ENCODE measurements around the gene MANSC1. TPM values are rescaled to one million over a fixed set of nuclear protein-coding genes. Genes with fewer than 3 reads are reported as not detected.

The MANSC1 gene
- total and polyA plus RNA-seq, 10 of the 15 experiments (the other 5 are each of a cell fraction or from before 2014, with no cell fraction given), result 0.02 to 0.23 (median 0.11) TPM; not detected in 2

GRCh38 chr12:12319451-12320183 is 30.4 kb downstream of the MANSC1 start:
- RAD21 ChIA-PET (ENCODE audit: unreplicated experiment), result interaction anchor here (1.6 kb wide), 1 partner anchor 237 kb away, joined by 5 read pairs; no protein-coding TSS in a partner anchor
- SMC1A ChIA-PET (ENCODE audit: uncharacterized antibody, unreplicated experiment), result no interaction called here
- H3K27me3 ChIP-seq (replicated peaks in 1 of 2; ENCODE audit: control insufficient read depth in 2 of 2, insufficient read depth in 2 of 2, low read length in 1 of 2), result no peaks in the 10 kb centered on the region
- FAIRE-seq (no peak), DNase-seq (ENCODE audit: low read depth, low spot score) (no peak), ATAC-seq (no peak)
- no peak overlapping the region for H3K4me3 ChIP-seq
- POLR2A ChIA-PET, result no interaction called here
- no TSS peak for BruUV-seq (replicated peaks)
- no peak overlapping the region for H3K4me2 ChIP-seq (ENCODE audit: control insufficient read depth, insufficient read depth)
- intact Hi-C loops (cut with micrococcal nuclease; ENCODE audit: unreplicated experiment), result loop anchor here (10.0 kb wide), 1 partner anchor 145 kb away; no protein-coding TSS in a partner anchor
- no peaks in the 10 kb centered on the region for H3K36me3 ChIP-seq (ENCODE audit: control insufficient read depth in 2 of 2, insufficient read depth in 2 of 2, low read length in 1 of 2)
- no peak overlapping the region for H2AFZ ChIP-seq (ENCODE audit: control insufficient read depth, low read depth, low read length)
- H3K9ac ChIP-seq (ENCODE audit: control insufficient read depth, insufficient read depth, low read length), result no peak overlapping the region
- no peaks in the 10 kb centered on the region for H3K79me2 ChIP-seq (ENCODE audit: control insufficient read depth, insufficient read depth, low read length)
- CTCF ChIA-PET, result interaction anchor here (0.6 to 1.7 kb wide), 3 partner anchors 9 to 417 kb away, joined by 3 to 10 read pairs (median 3); no protein-coding TSS in a partner anchor
- H4K20me1 ChIP-seq (ENCODE audit: control insufficient read depth, insufficient read depth), result no peaks in the 10 kb centered on the region
- H3K4me1 ChIP-seq (ENCODE audit: control insufficient read depth, insufficient read depth, low read length), result no peaks in the 10 kb centered on the region
- H3K9me3 ChIP-seq (replicated peaks; ENCODE audit: control insufficient read depth, insufficient read depth, low read length), result no peaks in the 10 kb centered on the region
- in situ Hi-C loops (cut with MboI), result loop anchor here (10.0 kb wide), 1 partner anchor 735 kb away; no protein-coding TSS in a partner anchor
- H3K27ac ChIP-seq (ENCODE audit: control insufficient read depth, insufficient read depth), result no peak overlapping the region
- WGBS (ENCODE audit: insufficient coverage, insufficient replicate concordance, low lambda C conversion rate, missing lambda C conversion rate), result 35% methylated on average over 9 of the region's 9 CpGs
- TF ChIP-seq TCF7 (IDR thresholded peaks at IDR 0.05; ENCODE audit: borderline replicate concordance) (no peak), ZNF24 (IDR thresholded peaks at IDR 0.05) (no peak), CEBPZ (IDR thresholded peaks at IDR 0.05; ENCODE audit: low read depth, low read length) (no peak), ETV6 (conservative IDR thresholded peaks at IDR 0.05 in 1 of 2, IDR thresholded peaks at IDR 0.05 in 1 of 2; ENCODE audit: borderline replicate concordance in 1 of 2, low read depth in 1 of 2) (no peak), IKZF2 (IDR thresholded peaks at IDR 0.05) (no peak), SMC3 (IDR thresholded peaks at IDR 0.05; ENCODE audit: borderline replicate concordance, low read length) (no peak), KAT2A (conservative IDR thresholded peaks at IDR 0.05; ENCODE audit: control insufficient read depth, low read depth, low read length) (no peak), NR2C2 (IDR thresholded peaks at IDR 0.05; ENCODE audit: borderline replicate concordance, control insufficient read depth, insufficient read length, low read depth) (no peak), ZNF217 (IDR thresholded peaks at IDR 0.05) (no peak), SIX5 (IDR thresholded peaks at IDR 0.05; ENCODE audit: low read depth, low read length, severe bottlenecking) (no peak), YBX1 (IDR thresholded peaks at IDR 0.05) (no peak), KLF5 (IDR thresholded peaks at IDR 0.05; ENCODE audit: partially characterized antibody) (no peak)
- TF ChIP-seq, protein P1, sequence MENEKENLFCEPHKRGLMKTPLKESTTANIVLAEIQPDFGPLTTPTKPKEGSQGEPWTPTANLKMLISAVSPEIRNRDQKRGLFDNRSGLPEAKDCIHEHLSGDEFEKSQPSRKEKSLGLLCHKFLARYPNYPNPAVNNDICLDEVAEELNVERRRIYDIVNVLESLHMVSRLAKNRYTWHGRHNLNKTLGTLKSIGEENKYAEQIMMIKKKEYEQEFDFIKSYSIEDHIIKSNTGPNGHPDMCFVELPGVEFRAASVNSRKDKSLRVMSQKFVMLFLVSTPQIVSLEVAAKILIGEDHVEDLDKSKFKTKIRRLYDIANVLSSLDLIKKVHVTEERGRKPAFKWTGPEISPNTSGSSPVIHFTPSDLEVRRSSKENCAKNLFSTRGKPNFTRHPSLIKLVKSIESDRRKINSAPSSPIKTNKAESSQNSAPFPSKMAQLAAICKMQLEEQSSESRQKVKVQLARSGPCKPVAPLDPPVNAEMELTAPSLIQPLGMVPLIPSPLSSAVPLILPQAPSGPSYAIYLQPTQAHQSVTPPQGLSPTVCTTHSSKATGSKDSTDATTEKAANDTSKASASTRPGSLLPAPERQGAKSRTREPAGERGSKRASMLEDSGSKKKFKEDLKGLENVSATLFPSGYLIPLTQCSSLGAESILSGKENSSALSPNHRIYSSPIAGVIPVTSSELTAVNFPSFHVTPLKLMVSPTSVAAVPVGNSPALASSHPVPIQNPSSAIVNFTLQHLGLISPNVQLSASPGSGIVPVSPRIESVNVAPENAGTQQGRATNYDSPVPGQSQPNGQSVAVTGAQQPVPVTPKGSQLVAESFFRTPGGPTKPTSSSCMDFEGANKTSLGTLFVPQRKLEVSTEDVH (IDR thresholded peaks at IDR 0.05; ENCODE audit: low read depth, partially characterized antibody), result no peak
- TF ChIP-seq, protein P2, sequence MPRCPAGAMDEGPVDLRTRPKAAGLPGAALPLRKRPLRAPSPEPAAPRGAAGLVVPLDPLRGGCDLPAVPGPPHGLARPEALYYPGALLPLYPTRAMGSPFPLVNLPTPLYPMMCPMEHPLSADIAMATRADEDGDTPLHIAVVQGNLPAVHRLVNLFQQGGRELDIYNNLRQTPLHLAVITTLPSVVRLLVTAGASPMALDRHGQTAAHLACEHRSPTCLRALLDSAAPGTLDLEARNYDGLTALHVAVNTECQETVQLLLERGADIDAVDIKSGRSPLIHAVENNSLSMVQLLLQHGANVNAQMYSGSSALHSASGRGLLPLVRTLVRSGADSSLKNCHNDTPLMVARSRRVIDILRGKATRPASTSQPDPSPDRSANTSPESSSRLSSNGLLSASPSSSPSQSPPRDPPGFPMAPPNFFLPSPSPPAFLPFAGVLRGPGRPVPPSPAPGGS (IDR thresholded peaks at IDR 0.05; ENCODE audit: borderline replicate concordance, insufficient read depth, low read depth, low read length, poor library complexity, severe bottlenecking), result no peak

Data from GM12878 (cell line).